GM23248 (cell line): ENCODE results near the gene C18orf32. TPM values are rescaled to one million over a fixed set of nuclear protein-coding genes. Genes with fewer than 3 reads are reported as not detected.

Experiments used
- DNase-seq: peaks from one replicate; pipeline ENCODE4 v3.0.0-alpha.2; 2015
- H2AFZ ChIP-seq: fragments of 200-600 bp; sonication (generic); 2 replicates; pipeline ENCODE4 v1.6.1; 2016; ENCODE audit warnings: antibody characterized with exemption
- H3F3A ChIP-seq: fragments of 200-600 bp; sonication (generic); 2 replicates; pipeline ENCODE4 v1.6.1; 2016; ENCODE audit warnings: mild to moderate bottlenecking, antibody characterized with exemption, mixed run types; ENCODE audit not compliant: insufficient read depth
- H3K27ac ChIP-seq: fragments of 200-600 bp; sonication (generic); 2 replicates; pipeline ENCODE4 v1.5.1; 2016; ENCODE audit warnings: mild to moderate bottlenecking
- H3K27me3 ChIP-seq: fragments of 200-600 bp; sonication (generic); replicated peaks from 2 replicates; pipeline ENCODE4 v1.6.1; 2016; ENCODE audit warnings: mild to moderate bottlenecking; ENCODE audit not compliant: insufficient read depth
- H3K36me3 ChIP-seq: fragments of 200-600 bp; sonication (generic); 2 replicates; pipeline ENCODE4 v1.6.1; 2016; ENCODE audit warnings: low read depth, mild to moderate bottlenecking
- H3K4me1 ChIP-seq: fragments of 200-600 bp; sonication (generic); 2 replicates; pipeline ENCODE4 v1.6.1; 2016; ENCODE audit warnings: mild to moderate bottlenecking; ENCODE audit not compliant: insufficient read depth
- H3K4me2 ChIP-seq: fragments of 200-600 bp; sonication (generic); one replicate; pipeline ENCODE4 v1.6.1; 2016; ENCODE audit warnings: mild to moderate bottlenecking; ENCODE audit not compliant: unreplicated experiment
- H3K4me3 ChIP-seq: fragments of 200-600 bp; sonication (generic); 2 replicates; pipeline ENCODE4 v1.5.1; 2016; ENCODE audit warnings: mild to moderate bottlenecking
- H3K79me2 ChIP-seq: fragments of 200-600 bp; sonication (generic); 2 replicates; pipeline ENCODE4 v1.6.1; 2016; ENCODE audit warnings: mild to moderate bottlenecking; ENCODE audit not compliant: insufficient read depth
- H3K9ac ChIP-seq: fragments of 200-600 bp; sonication (generic); 2 replicates; pipeline ENCODE4 v1.6.1; 2016; ENCODE audit warnings: mild to moderate bottlenecking
- H3K9me2 ChIP-seq: fragments of 200-600 bp; sonication (generic); 2 replicates; pipeline ENCODE4 v1.6.1; 2016; ENCODE audit warnings: mixed run types, mild to moderate bottlenecking, moderate library complexity; ENCODE audit not compliant: insufficient read depth
- H3K9me3 ChIP-seq: fragments of 200-600 bp; sonication (generic); one replicate; pipeline ENCODE4 v1.6.1; 2017; ENCODE audit warnings: low read depth
- H4K20me1 ChIP-seq: fragments of 200-600 bp; sonication (generic); 2 replicates; pipeline ENCODE4 v1.6.0; 2016; ENCODE audit not compliant: insufficient read depth
- EZH2 ChIP-seq: fragments of 200-600 bp; sonication (generic); IDR thresholded peaks from 2 replicates; pipeline ENCODE4 v1.6.1; 2018; ENCODE audit warnings: antibody characterized with exemption, mild to moderate bottlenecking; ENCODE audit not compliant: insufficient read depth, poor library complexity, severe bottlenecking
- EZH2phosphoT487 ChIP-seq: fragments of 200-600 bp; sonication (generic); IDR thresholded peaks from 2 replicates; pipeline ENCODE4 v1.6.1; 2018; ENCODE audit warnings: antibody characterized with exemption, moderate library complexity, mild to moderate bottlenecking, low read depth; ENCODE audit not compliant: insufficient read depth
- WGBS, 2 experiments: methylation state at CpG; one replicate each; pipeline ENCODE4 v1.1.6; 2015 to 2017; ENCODE audit warnings: low lambda C conversion rate in 2 of 2, low coverage in 1 of 2; ENCODE audit errors: missing lambda C conversion rate in 2 of 2; 5-methylcytosine and 5-hydroxymethylcytosine counted together
- in situ Hi-C: fragments of 300-500 bp; cut with MboI; formaldehyde crosslinking; loops from 2 replicates; pipeline ENCODE4 v1.15.0; 2020
- polyA plus RNA-seq: library from polyadenylated mRNA; unstranded; fragments of >200 nt; fragmentation: Nextera tagmentation; extraction: Ambion mirVana; gene quantifications from 2 replicates; pipeline ENCODE4 v1.2.1, GENCODE V29; 2016
- total RNA-seq: library from RNA; depleted of rRNA; stranded (reverse); fragments of >200 nt; shearing (Covaris generic); gene quantifications from 2 replicates; pipeline ENCODE4 v1.2.3, GENCODE V29; 2014

C18orf32 gene
- total and polyA plus RNA-seq, 2 experiments from 2014 or later, result 43.7 to 77.0 TPM

GRCh38 chr18:49472459-49472858 is 14.6 kb downstream of the C18orf32 start:
- TF ChIP-seq EZH2 (no peak), EZH2phosphoT487 (no peak)
- H3K9ac ChIP-seq, result no peak overlapping the region
- in situ Hi-C loops, result no loop called here

DNA sequence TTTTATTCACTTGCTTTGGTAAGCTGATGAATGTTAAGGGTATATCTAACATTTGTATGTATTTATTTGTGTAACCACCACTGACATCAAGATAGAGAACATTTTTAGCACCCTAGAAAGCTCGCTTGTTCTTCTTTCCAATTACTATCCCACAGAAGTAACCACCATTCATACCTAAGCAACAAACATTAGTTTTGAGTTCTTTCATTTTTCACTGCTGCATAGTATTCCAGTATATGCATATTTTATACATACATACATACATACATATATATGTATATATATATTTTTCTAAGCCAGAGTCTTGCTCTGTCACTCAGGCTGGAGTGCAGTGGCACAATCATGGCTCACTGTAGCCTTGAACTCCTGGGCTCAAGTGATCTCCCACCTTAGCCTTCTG is 15.5 kb downstream of the C18orf32 start:
- WGBS, 2 experiments, result 9% methylated on average over 1 of the region's 1 CpG

More at GRCh38 chr18:49472459-49472858, 14.6 kb downstream of the C18orf32 start:
- Histone ChIP-seq H3K4me1 (peaks cover 5% of the 10 kb centered on the region; the same call in 1 of the 2 replicates), H3F3A (no peaks in the 10 kb centered on the region), H3K79me2 (no peaks in the 10 kb centered on the region), H3K36me3 (no peaks in the 10 kb centered on the region), H3K27me3 (no peaks in the 10 kb centered on the region), H3K27ac (no peak overlapping the region), H3K4me3 (no peak overlapping the region), H2AFZ (no peak overlapping the region), H4K20me1 (no peaks in the 10 kb centered on the region), H3K9me2 (no peaks in the 10 kb centered on the region), H3K4me2 (no peak overlapping the region), H3K9me3 (no peaks in the 10 kb centered on the region)
- WGBS, 2 experiments, result 72 to 76% methylated on average over 3 of the region's 3 CpGs
- no peak for DNase-seq

GRCh38 chr18:49467599-49467998 is 19.4 kb downstream of the C18orf32 start:
- no peak for DNase-seq
- no peaks in the 10 kb centered on the region for H3K4me1 ChIP-seq
- H3K9ac ChIP-seq, result no peak overlapping the region
- WGBS, 2 experiments, result 88 to 90% methylated on average over 4 of the region's 4 CpGs
- no peaks in the 10 kb centered on the region for H3K9me2 ChIP-seq
- no peaks in the 10 kb centered on the region for H4K20me1 ChIP-seq
- no peak for TF ChIP-seq EZH2phosphoT487
- TF ChIP-seq EZH2, result no peak
- H3K9me3 ChIP-seq, result no peaks in the 10 kb centered on the region
- no peaks in the 10 kb centered on the region for H3K79me2 ChIP-seq
- H3F3A ChIP-seq, result 0 out of 2 replicates have a peak, but pooled peaks cover 3% of the 10 kb centered on the region
- no peak overlapping the region for H3K4me2 ChIP-seq
- H2AFZ ChIP-seq, result no peak overlapping the region
- H3K36me3 ChIP-seq, result no peaks in the 10 kb centered on the region
- in situ Hi-C loops, result no loop called here
- no peak overlapping the region for H3K4me3 ChIP-seq
- H3K27me3 ChIP-seq, result no peaks in the 10 kb centered on the region
- H3K27ac ChIP-seq, result no peak overlapping the region

More for the DNA sequence above, 15.5 kb downstream of the C18orf32 start:
- H3K9me3 ChIP-seq, result no peaks in the 10 kb centered on the region
- no peak for TF ChIP-seq EZH2phosphoT487
- no peak for TF ChIP-seq EZH2
- no peaks in the 10 kb centered on the region for H3K9me2 ChIP-seq
- DNase-seq, result no peak
- in situ Hi-C loops, result no loop called here
- no peaks in the 10 kb centered on the region for H4K20me1 ChIP-seq
- no peaks in the 10 kb centered on the region for H3K79me2 ChIP-seq
- no peaks in the 10 kb centered on the region for H3K27me3 ChIP-seq
- H3K4me2 ChIP-seq, result no peak overlapping the region
- H3F3A ChIP-seq, result no peaks in the 10 kb centered on the region
- H3K27ac ChIP-seq, result no peak overlapping the region
- no peaks in the 10 kb centered on the region for H3K36me3 ChIP-seq
- H3K4me1 ChIP-seq, result no peaks in the 10 kb centered on the region
- H3K4me3 ChIP-seq, result no peak overlapping the region
- no peak overlapping the region for H2AFZ ChIP-seq
- no peak overlapping the region for H3K9ac ChIP-seq

- in situ Hi-C loops, result no loop called here
- no peaks in the 10 kb centered on the region for H3K36me3 ChIP-seq
- H3K27me3 ChIP-seq, result no peaks in the 10 kb centered on the region
- no peak for TF ChIP-seq EZH2phosphoT487
- no peak for TF ChIP-seq EZH2
- 0 out of 2 replicates have a peak, but pooled peaks cover 3% of the 10 kb centered on the region for H3F3A ChIP-seq
- no peak overlapping the region for H3K27ac ChIP-seq
- H3K4me3 ChIP-seq, result no peak overlapping the region
- WGBS, 2 experiments, result 72 to 74% methylated on average over 2 of the region's 2 CpGs
- no peaks in the 10 kb centered on the region for H4K20me1 ChIP-seq
- no peak overlapping the region for H3K9ac ChIP-seq
- H3K4me2 ChIP-seq, result no peak overlapping the region
- no peaks in the 10 kb centered on the region for H3K4me1 ChIP-seq
- H3K9me2 ChIP-seq, result no peaks in the 10 kb centered on the region
- no peaks in the 10 kb centered on the region for H3K9me3 ChIP-seq
- no peaks in the 10 kb centered on the region for H3K79me2 ChIP-seq
- no peak overlapping the region for H2AFZ ChIP-seq
- no peak for DNase-seq
Observed at GRCh38 chr18:49467019-49467563, 19.9 kb downstream of the C18orf32 start.
